Osteocyte (in vitro differentiated cells): ENCODE data around the gene CEP20. TPM values are rescaled to one million over a fixed set of nuclear protein-coding genes. Genes with fewer than 3 reads are reported as not detected.

Experiments
- DNase-seq: peaks from one replicate; pipeline ENCODE4 v3.0.0; 2021; ENCODE audit warnings: mixed read lengths; ENCODE audit not compliant: unreplicated experiment; ENCODE audit errors: extremely low spot score
- H3K27ac Mint-ChIP-seq: one replicate; pipeline ENCODE4 v1.8.0; 2021; ENCODE audit warnings: mild to moderate bottlenecking, mixed read lengths; ENCODE audit not compliant: unreplicated experiment
- H3K27me3 Mint-ChIP-seq: one replicate; pipeline ENCODE4 v1.8.0; 2021; ENCODE audit warnings: mixed read lengths; ENCODE audit not compliant: unreplicated experiment
- H3K36me3 Mint-ChIP-seq: one replicate; pipeline ENCODE4 v1.8.0; 2021; ENCODE audit warnings: mixed read lengths; ENCODE audit not compliant: unreplicated experiment
- H3K4me1 Mint-ChIP-seq: one replicate; pipeline ENCODE4 v1.8.0; 2021; ENCODE audit warnings: mixed read lengths; ENCODE audit not compliant: unreplicated experiment
- H3K4me3 Mint-ChIP-seq: one replicate; pipeline ENCODE4 v1.8.0; 2021; ENCODE audit warnings: mild to moderate bottlenecking, moderate library complexity, mixed read lengths; ENCODE audit not compliant: unreplicated experiment
- H3K9me3 Mint-ChIP-seq: one replicate; pipeline ENCODE4 v1.8.0; 2021; ENCODE audit warnings: mixed read lengths; ENCODE audit not compliant: unreplicated experiment
- total RNA-seq: library from RNA; stranded (reverse); gene quantifications from 2 replicates; pipeline ENCODE4 v1.2.1, GENCODE V29; 2021
- TF ChIP-seq, protein P1 (sequence below): fragments of 200-600 bp; sonication (generic); IDR thresholded peaks from 2 replicates; pipeline ENCODE4 v1.5.0; 2021; ENCODE audit warnings: antibody characterized with exemption, mild to moderate bottlenecking, moderate library complexity

The CEP20 gene
- total RNA-seq, 1 donor from 2014 or later = 24.3 TPM

DNA sequence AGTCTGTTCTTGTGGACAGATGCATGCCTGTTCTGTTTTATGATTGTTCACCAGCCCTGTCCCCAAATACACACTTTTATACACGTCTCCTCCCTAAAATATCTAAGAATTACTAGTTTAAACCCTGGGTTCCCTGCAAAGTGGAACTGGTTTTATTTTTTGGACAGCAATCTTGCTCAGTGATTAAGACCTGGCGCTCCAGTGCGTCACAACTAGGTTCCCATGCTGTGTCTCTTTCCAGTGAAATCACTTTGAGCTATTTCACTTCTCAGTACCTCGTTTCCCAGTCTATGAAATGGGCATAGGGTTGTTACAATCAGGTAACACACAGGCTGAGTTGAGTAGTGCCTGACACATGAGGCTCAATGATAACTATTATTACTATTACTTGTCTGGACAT lies 1.1 kb downstream of the CEP20 start:
- H3K4me1 Mint-ChIP-seq = peaks cover 32% of the 10 kb centered on the region
- H3K4me3 Mint-ChIP-seq = peak overlapping the region; percentile 98
- H3K27ac Mint-ChIP-seq = peak overlapping the region; percentile 97
- no peak for DNase-seq
- no peaks in the 10 kb centered on the region for H3K9me3 Mint-ChIP-seq
- TF ChIP-seq, protein P1, sequence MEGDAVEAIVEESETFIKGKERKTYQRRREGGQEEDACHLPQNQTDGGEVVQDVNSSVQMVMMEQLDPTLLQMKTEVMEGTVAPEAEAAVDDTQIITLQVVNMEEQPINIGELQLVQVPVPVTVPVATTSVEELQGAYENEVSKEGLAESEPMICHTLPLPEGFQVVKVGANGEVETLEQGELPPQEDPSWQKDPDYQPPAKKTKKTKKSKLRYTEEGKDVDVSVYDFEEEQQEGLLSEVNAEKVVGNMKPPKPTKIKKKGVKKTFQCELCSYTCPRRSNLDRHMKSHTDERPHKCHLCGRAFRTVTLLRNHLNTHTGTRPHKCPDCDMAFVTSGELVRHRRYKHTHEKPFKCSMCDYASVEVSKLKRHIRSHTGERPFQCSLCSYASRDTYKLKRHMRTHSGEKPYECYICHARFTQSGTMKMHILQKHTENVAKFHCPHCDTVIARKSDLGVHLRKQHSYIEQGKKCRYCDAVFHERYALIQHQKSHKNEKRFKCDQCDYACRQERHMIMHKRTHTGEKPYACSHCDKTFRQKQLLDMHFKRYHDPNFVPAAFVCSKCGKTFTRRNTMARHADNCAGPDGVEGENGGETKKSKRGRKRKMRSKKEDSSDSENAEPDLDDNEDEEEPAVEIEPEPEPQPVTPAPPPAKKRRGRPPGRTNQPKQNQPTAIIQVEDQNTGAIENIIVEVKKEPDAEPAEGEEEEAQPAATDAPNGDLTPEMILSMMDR = no peak
- no peaks in the 10 kb centered on the region for H3K27me3 Mint-ChIP-seq
- H3K36me3 Mint-ChIP-seq = peaks cover 10% of the 10 kb centered on the region

DNA sequence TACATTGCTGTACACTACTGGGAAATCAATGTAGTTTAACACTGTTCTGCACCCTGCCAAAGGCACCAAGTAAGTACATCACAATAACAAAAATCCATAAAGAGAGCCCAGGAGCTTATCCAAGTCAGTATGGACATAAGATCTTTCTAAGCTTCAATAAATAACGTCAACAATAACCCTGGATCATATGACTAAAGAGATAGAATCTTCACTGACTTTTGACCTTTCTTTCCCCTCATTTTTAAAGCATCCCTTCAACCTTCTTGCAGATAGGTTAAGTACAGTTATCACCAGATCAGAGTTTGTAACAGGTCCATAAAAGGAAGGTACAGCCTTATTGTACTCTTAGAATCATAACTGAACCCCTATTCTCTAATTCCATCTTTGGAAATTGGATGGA lies 2.3 kb downstream of the CEP20 start:
- Mint-ChIP-seq H3K9me3 (no peaks in the 10 kb centered on the region), H3K4me1 (peaks cover 32% of the 10 kb centered on the region), H3K27ac (peak overlapping the region; percentile 20), H3K27me3 (no peaks in the 10 kb centered on the region), H3K4me3 (peak overlapping the region; percentile 24), H3K36me3 (peaks cover 17% of the 10 kb centered on the region)
- TF ChIP-seq, protein P1 = no peak
- no peak for DNase-seq

DNA sequence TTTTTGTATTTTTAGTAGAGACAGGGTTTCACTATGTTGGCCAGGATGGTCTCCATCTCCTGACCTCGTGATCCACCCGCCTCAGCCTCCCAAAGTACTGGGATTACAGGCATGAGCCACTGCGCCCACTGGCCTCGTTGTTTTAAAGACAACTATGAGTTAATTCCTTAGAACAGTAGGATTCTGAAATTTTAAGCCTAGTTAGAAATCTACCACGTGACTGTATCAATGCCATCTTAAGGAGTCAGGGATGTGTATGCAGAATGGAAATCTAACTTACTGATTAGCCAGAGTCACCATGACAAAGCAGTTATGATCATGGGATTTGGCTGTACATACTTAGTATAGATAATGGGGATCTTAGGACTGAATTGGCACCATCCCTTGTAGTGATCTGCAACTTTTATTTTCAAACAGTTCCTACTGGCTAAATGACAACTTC lies 2.8 kb downstream of the CEP20 start:
- Mint-ChIP-seq H3K4me1 (peaks cover 36% of the 10 kb centered on the region), H3K27me3 (no peaks in the 10 kb centered on the region), H3K36me3 (peaks cover 17% of the 10 kb centered on the region), H3K4me3 (no peak overlapping the region), H3K27ac (peak overlapping the region; percentile 2), H3K9me3 (no peaks in the 10 kb centered on the region)
- no peak for DNase-seq
- TF ChIP-seq, protein P1 = no peak

DNA sequence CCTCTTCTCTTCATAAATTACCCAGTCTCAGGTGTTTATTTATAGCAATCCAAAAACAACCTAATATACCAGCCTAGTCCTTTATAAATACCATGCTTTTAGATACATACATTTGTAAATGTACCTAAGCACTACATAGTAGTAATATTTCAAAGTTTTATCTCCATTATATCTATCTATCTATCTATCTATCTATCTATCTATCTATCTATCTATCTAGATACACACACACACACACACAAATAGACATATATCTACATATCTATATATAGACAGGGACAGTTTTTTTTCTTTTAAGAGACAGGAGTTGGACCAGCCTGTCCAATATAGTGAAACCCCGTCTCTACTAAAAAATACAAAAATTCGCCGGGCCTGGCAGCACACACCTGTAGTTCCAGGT lies 5.8 kb downstream of the CEP20 start:
- Mint-ChIP-seq H3K9me3 (no peaks in the 10 kb centered on the region), H3K27me3 (no peaks in the 10 kb centered on the region), H3K27ac (no peak overlapping the region), H3K4me3 (no peak overlapping the region), H3K4me1 (peaks cover 52% of the 10 kb centered on the region), H3K36me3 (peaks cover 24% of the 10 kb centered on the region)
- TF ChIP-seq, protein P1 = no peak
- no peak for DNase-seq

DNA sequence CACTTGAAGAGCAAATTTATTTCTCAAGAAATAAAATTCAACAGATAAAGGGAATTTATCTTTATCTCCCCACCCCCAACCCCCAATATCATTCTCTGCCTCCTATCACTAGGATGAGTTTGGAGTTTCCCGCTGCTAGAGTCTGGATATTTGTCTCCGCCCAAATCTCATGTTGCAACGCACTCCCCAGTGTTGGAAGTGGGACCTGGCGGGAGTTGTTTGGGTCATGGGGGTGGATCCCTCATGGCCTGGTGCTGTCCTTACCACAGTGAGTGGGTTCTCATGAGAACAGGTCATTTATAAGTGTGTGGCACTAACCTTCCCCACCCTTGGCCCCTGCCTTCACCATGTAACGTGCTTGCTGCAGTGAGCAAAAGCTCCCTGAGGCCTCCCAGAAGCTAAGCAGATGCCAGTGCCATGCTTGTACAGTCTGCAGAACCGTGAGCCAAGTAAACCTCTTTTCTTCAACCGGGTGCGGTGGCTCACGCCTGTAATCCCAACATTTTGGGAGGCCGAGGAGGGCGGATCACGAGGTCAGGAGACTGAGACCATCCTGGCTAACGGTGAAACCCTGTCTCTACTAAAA lies 6.5 kb downstream of the CEP20 start:
- H3K36me3 Mint-ChIP-seq = peaks cover 24% of the 10 kb centered on the region
- no peaks in the 10 kb centered on the region for H3K9me3 Mint-ChIP-seq
- TF ChIP-seq, protein P1 = no peak
- no peaks in the 10 kb centered on the region for H3K27me3 Mint-ChIP-seq
- H3K4me3 Mint-ChIP-seq = no peak overlapping the region
- DNase-seq = no peak
- H3K27ac Mint-ChIP-seq = peak overlapping the region; percentile 34
- peaks cover 47% of the 10 kb centered on the region for H3K4me1 Mint-ChIP-seq
